ENCODE measurements around the gene SNX20.

The SNX20 gene

GRCh38 chr16:50670476-50670875 is 10.6 kb downstream of the SNX20 start:
- H3K9ac ChIP-seq (ENCODE audit: low read length): no peak overlapping the region
- H2BK5ac ChIP-seq (ENCODE audit: low read length): no peak overlapping the region
- H4K8ac ChIP-seq (ENCODE audit: low read depth, low read length): no peak overlapping the region
- no peaks in the 10 kb centered on the region for H3K27me3 ChIP-seq (ENCODE audit: insufficient read depth, low read length, poor library complexity)
- H3K79me1 ChIP-seq (ENCODE audit: low read length): no peaks in the 10 kb centered on the region
- no peak overlapping the region for H3K56ac ChIP-seq (ENCODE audit: low read length)
- no peaks in the 10 kb centered on the region for H3K36me3 ChIP-seq (ENCODE audit: control insufficient read depth, insufficient read depth, low read length)
- H3K4me1 ChIP-seq (ENCODE audit: control insufficient read depth, low read depth, low read length): no peaks in the 10 kb centered on the region
- H2BK120ac ChIP-seq (ENCODE audit: low read depth, low read length): no peak overlapping the region
- H3K4me3 ChIP-seq (ENCODE audit: low read length): no peak overlapping the region
- H3K18ac ChIP-seq (ENCODE audit: low read length): no peak overlapping the region
- H3K79me2 ChIP-seq (ENCODE audit: control insufficient read depth, insufficient read depth, low read length): no peaks in the 10 kb centered on the region
- WGBS (ENCODE audit: extremely low coverage, insufficient coverage, low lambda C conversion rate): no CpG with 5 or more reads among the region's 6 CpGs
- H2AK5ac ChIP-seq (ENCODE audit: low read length): no peak overlapping the region
- H3K4me2 ChIP-seq (ENCODE audit: low read length): no peak overlapping the region
- no peak overlapping the region for H4K5ac ChIP-seq (ENCODE audit: low read length)
- no peak overlapping the region for H3K23ac ChIP-seq (ENCODE audit: low read length)
- no peak for DNase-seq
- H3K27ac ChIP-seq (ENCODE audit: low read depth, low read length): no peak overlapping the region
- no peak overlapping the region for H3K4ac ChIP-seq (ENCODE audit: low read depth, low read length)
- H2BK15ac ChIP-seq (replicated peaks; ENCODE audit: low read depth): no peak overlapping the region

DNA sequence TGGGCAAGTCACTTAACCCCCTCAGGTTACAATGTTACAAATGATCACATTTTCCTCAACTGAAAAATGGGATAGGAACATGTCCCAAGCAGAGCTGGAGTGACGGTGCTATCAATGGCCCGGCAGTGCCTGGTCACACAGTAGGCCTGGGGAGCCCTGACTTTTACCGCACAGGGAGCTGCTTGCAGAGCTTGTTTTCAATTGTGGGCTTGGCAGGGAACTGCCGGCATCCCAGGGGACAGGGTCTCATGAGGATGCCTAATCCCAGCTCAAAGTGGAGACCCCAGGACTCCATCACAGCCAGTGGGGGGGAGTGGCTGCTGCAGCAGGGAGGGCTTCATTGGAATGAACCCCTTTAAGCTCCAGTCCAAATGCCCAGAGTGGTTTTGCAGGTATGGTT is 11.4 kb downstream of the SNX20 start:
- no peaks in the 10 kb centered on the region for H3K4me1 ChIP-seq (ENCODE audit: control insufficient read depth, low read depth, low read length)

DNA sequence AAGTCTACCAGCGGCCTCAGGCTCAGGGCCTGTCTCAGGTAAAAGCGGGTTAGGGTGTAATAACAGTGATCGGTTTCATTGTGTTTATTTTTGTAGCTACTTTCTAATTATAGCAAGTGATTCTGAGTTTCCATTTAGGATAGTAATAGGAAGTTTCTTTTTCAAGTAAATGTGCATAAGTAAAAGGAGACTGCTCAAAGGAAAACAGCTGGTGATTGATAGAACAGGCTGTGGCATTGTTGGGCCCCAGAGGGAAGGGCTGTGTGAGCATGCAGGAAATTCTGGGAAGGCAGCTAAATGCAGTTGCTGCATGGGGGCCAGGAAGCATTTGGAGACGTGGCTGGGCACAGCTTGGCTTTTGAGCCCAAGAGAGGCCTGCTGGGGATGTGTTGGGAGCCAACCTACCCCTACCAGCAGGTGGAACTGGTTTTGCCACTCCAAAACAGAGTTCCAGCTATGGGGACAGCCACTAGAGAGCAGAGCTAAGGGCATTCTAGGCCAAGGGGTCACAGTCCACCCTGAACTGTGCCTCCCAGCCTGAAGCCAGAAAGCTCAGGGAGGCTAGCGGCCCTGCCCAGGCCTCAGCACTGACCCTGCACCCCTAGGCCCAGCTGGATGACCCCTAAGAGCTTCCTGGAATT is 12.6 kb downstream of the SNX20 start:
- Histone ChIP-seq H2BK5ac (ENCODE audit: low read length) (no peak overlapping the region), H2BK120ac (ENCODE audit: low read depth, low read length) (no peak overlapping the region), H3K4me3 (ENCODE audit: low read length) (no peak overlapping the region), H3K4me1 (ENCODE audit: control insufficient read depth, low read depth, low read length) (no peaks in the 10 kb centered on the region), H3K79me2 (ENCODE audit: control insufficient read depth, insufficient read depth, low read length) (no peaks in the 10 kb centered on the region), H2AK5ac (ENCODE audit: low read length) (no peak overlapping the region), H2BK15ac (replicated peaks; ENCODE audit: low read depth) (no peak overlapping the region), H3K9ac (ENCODE audit: low read length) (no peak overlapping the region), H3K79me1 (ENCODE audit: low read length) (no peaks in the 10 kb centered on the region), H4K5ac (ENCODE audit: low read length) (no peak overlapping the region), H3K27me3 (ENCODE audit: insufficient read depth, low read length, poor library complexity) (no peaks in the 10 kb centered on the region), H3K4me2 (ENCODE audit: low read length) (no peak overlapping the region), H3K23ac (ENCODE audit: low read length) (no peak overlapping the region), H3K36me3 (ENCODE audit: control insufficient read depth, insufficient read depth, low read length) (no peaks in the 10 kb centered on the region), H3K56ac (ENCODE audit: low read length) (no peak overlapping the region), H3K27ac (ENCODE audit: low read depth, low read length) (no peak overlapping the region), H3K4ac (ENCODE audit: low read depth, low read length) (no peak overlapping the region), H3K18ac (ENCODE audit: low read length) (no peak overlapping the region), H4K8ac (ENCODE audit: low read depth, low read length) (no peak overlapping the region)
- no peak for DNase-seq
- WGBS (ENCODE audit: extremely low coverage, insufficient coverage, low lambda C conversion rate): no CpG with 5 or more reads among the region's 5 CpGs

More for the DNA sequence above, 11.4 kb downstream of the SNX20 start:
- Histone ChIP-seq H3K36me3 (ENCODE audit: control insufficient read depth, insufficient read depth, low read length) (no peaks in the 10 kb centered on the region), H3K18ac (ENCODE audit: low read length) (no peak overlapping the region), H3K79me1 (ENCODE audit: low read length) (no peaks in the 10 kb centered on the region), H4K8ac (ENCODE audit: low read depth, low read length) (no peak overlapping the region), H4K5ac (ENCODE audit: low read length) (no peak overlapping the region), H2AK5ac (ENCODE audit: low read length) (no peak overlapping the region), H3K56ac (ENCODE audit: low read length) (no peak overlapping the region), H3K27me3 (ENCODE audit: insufficient read depth, low read length, poor library complexity) (no peaks in the 10 kb centered on the region), H2BK5ac (ENCODE audit: low read length) (no peak overlapping the region), H3K4ac (ENCODE audit: low read depth, low read length) (no peak overlapping the region), H3K4me3 (ENCODE audit: low read length) (no peak overlapping the region), H3K23ac (ENCODE audit: low read length) (no peak overlapping the region), H2BK15ac (replicated peaks; ENCODE audit: low read depth) (no peak overlapping the region), H3K27ac (ENCODE audit: low read depth, low read length) (no peak overlapping the region), H3K79me2 (ENCODE audit: control insufficient read depth, insufficient read depth, low read length) (no peaks in the 10 kb centered on the region), H3K4me2 (ENCODE audit: low read length) (no peak overlapping the region), H3K9ac (ENCODE audit: low read length) (no peak overlapping the region), H2BK120ac (ENCODE audit: low read depth, low read length) (no peak overlapping the region)
- WGBS (ENCODE audit: extremely low coverage, insufficient coverage, low lambda C conversion rate): no CpG with 5 or more reads among the region's 4 CpGs
- DNase-seq: no peak

GRCh38 chr16:50667497-50668367 is 13.4 kb downstream of the SNX20 start:
- Histone ChIP-seq H3K4me3 (ENCODE audit: low read length) (no peak overlapping the region), H3K56ac (ENCODE audit: low read length) (no peak overlapping the region), H3K27me3 (ENCODE audit: insufficient read depth, low read length, poor library complexity) (no peaks in the 10 kb centered on the region), H3K4ac (ENCODE audit: low read depth, low read length) (no peak overlapping the region), H2BK120ac (ENCODE audit: low read depth, low read length) (no peak overlapping the region), H3K4me2 (ENCODE audit: low read length) (no peak overlapping the region), H4K5ac (ENCODE audit: low read length) (no peak overlapping the region), H2BK5ac (ENCODE audit: low read length) (no peak overlapping the region), H3K4me1 (ENCODE audit: control insufficient read depth, low read depth, low read length) (no peaks in the 10 kb centered on the region), H2BK15ac (replicated peaks; ENCODE audit: low read depth) (no peak overlapping the region), H3K23ac (ENCODE audit: low read length) (no peak overlapping the region), H3K18ac (ENCODE audit: low read length) (no peak overlapping the region), H3K9ac (ENCODE audit: low read length) (no peak overlapping the region), H3K36me3 (ENCODE audit: control insufficient read depth, insufficient read depth, low read length) (no peaks in the 10 kb centered on the region), H3K27ac (ENCODE audit: low read depth, low read length) (no peak overlapping the region), H3K79me2 (ENCODE audit: control insufficient read depth, insufficient read depth, low read length) (no peaks in the 10 kb centered on the region), H3K79me1 (ENCODE audit: low read length) (no peaks in the 10 kb centered on the region), H4K8ac (ENCODE audit: low read depth, low read length) (no peak overlapping the region), H2AK5ac (ENCODE audit: low read length) (no peak overlapping the region)
- peak; percentile 58 for DNase-seq
- WGBS (ENCODE audit: extremely low coverage, insufficient coverage, low lambda C conversion rate): no CpG with 5 or more reads among the region's 21 CpGs

- no peak overlapping the region for H3K4me2 ChIP-seq (ENCODE audit: low read length)
- H3K4me1 ChIP-seq (ENCODE audit: control insufficient read depth, low read depth, low read length): no peaks in the 10 kb centered on the region
- no peak overlapping the region for H3K18ac ChIP-seq (ENCODE audit: low read length)
- H3K79me1 ChIP-seq (ENCODE audit: low read length): no peaks in the 10 kb centered on the region
- H3K27me3 ChIP-seq (ENCODE audit: insufficient read depth, low read length, poor library complexity): no peaks in the 10 kb centered on the region
- H2BK120ac ChIP-seq (ENCODE audit: low read depth, low read length): no peak overlapping the region
- H3K27ac ChIP-seq (ENCODE audit: low read depth, low read length): no peak overlapping the region
- no peaks in the 10 kb centered on the region for H3K36me3 ChIP-seq (ENCODE audit: control insufficient read depth, insufficient read depth, low read length)
- no CpG with 5 or more reads among the region's 9 CpGs for WGBS (ENCODE audit: extremely low coverage, insufficient coverage, low lambda C conversion rate)
- H3K79me2 ChIP-seq (ENCODE audit: control insufficient read depth, insufficient read depth, low read length): no peaks in the 10 kb centered on the region
- H3K4me3 ChIP-seq (ENCODE audit: low read length): no peak overlapping the region
- H3K4ac ChIP-seq (ENCODE audit: low read depth, low read length): no peak overlapping the region
- no peak overlapping the region for H4K5ac ChIP-seq (ENCODE audit: low read length)
- H4K8ac ChIP-seq (ENCODE audit: low read depth, low read length): no peak overlapping the region
- no peak overlapping the region for H3K23ac ChIP-seq (ENCODE audit: low read length)
- no peak for DNase-seq
- no peak overlapping the region for H2BK15ac ChIP-seq (replicated peaks; ENCODE audit: low read depth)
- no peak overlapping the region for H2BK5ac ChIP-seq (ENCODE audit: low read length)
- H2AK5ac ChIP-seq (ENCODE audit: low read length): no peak overlapping the region
- no peak overlapping the region for H3K56ac ChIP-seq (ENCODE audit: low read length)
- no peak overlapping the region for H3K9ac ChIP-seq (ENCODE audit: low read length)
These were observed 14.2 kb downstream of the SNX20 start for GRCh38 chr16:50666658-50667496.

All from mesendoderm (in vitro differentiated cells).